Effector memory CD8-positive, alpha-beta T cell (primary cell): Measurements from ENCODE around the gene RGS12.
A peak's percentile ranks its signal among the peaks of the same experiment; 100 is the strongest.

Experiments
- ATAC-seq: fragments of 150-1000 bp; cut with Tn5 transposase; replicated peaks from 2 replicates; pipeline ENCODE4 v1.10.0; 2021; ENCODE audit warnings: mild to moderate bottlenecking, moderate library complexity
- DNase-seq, 3 experiments: peaks; one replicate each; pipeline ENCODE4 v3.0.0; 2021
- H3K27ac Mint-ChIP-seq, 2 donors: one replicate each; pipeline ENCODE4 v1.8.0; 2022; ENCODE audit warnings: mild to moderate bottlenecking in 2 of 2, mixed read lengths in 2 of 2, moderate library complexity in 2 of 2
- H3K27me3 Mint-ChIP-seq, 2 donors: one replicate each; pipeline ENCODE4 v1.8.0; 2022; ENCODE audit warnings: mixed read lengths in 2 of 2
- H3K36me3 Mint-ChIP-seq: one replicate; pipeline ENCODE4 v1.8.0; 2022; ENCODE audit warnings: mild to moderate bottlenecking, moderate library complexity, mixed read lengths; ENCODE audit not compliant: insufficient read depth
- H3K4me1 Mint-ChIP-seq, 2 donors: one replicate each; pipeline ENCODE4 v1.8.0; 2022; ENCODE audit warnings: low read depth in 2 of 2, mixed read lengths in 2 of 2
- H3K4me3 Mint-ChIP-seq, 2 donors: one replicate each; pipeline ENCODE4 v1.8.0; 2022; ENCODE audit warnings: mild to moderate bottlenecking in 2 of 2, mixed read lengths in 2 of 2, moderate library complexity in 2 of 2
- H3K9me3 Mint-ChIP-seq, 2 donors: one replicate each; pipeline ENCODE4 v1.8.0; 2022; ENCODE audit warnings: mixed read lengths in 2 of 2

RGS12 gene

GRCh38 chr4:3335982-3336381, 43.2 kb downstream of the RGS12 start:
- Mint-ChIP-seq H3K4me3 (no peak overlapping the region), H3K27me3 (no peaks in the 10 kb centered on the region), H3K27ac (no peak overlapping the region), H3K36me3 (no peaks in the 10 kb centered on the region), H3K9me3 (no peaks in the 10 kb centered on the region), H3K4me1 (peaks cover 0 to 12% of the 10 kb centered on the region in 2 donors)
- DNase-seq, result no peak
- ATAC-seq, result no peak

DNA sequence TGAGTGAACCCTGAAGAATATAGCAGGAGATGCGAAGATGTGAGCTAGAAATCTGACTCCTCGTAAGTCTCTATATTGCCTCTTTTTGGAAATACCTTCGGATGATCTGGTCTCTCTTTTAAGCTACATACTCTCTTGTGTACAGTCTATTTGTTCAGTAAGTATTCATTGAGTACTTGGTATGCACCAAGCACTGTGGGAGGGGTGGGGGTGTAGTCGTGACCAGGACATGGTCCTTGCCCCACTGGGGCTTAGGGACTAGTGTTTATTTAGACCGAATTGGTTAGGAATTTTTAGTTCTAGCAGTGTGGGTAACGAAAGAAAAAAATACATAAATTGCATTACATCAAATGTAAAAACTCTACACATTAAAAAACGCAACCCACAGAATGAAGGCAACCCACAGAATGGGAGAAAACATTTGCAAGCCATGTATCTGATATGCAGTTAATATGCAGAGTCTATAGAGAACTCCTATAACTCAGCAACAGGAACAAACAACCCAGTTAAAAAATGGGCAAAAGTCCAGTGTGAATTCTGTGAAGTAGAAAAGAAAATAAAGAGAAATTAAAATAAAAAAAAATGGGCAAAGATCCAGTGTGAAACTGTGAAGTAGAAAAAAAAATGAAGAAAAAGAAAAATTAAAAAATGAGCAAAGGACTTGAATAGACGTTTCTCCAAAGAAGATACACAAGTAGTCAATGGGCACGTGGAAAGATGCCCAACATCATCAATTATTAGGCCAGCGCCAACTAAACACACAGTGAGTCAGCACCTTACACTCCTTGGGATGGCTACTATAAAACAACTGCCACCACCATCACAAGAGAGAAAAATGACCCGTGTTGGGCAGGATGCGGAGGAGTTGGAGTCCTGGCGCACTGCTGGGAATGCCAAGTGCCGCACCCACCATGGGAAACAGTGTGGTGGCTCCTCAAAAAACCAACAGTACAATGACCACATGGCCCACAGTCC, 43.8 kb downstream of the RGS12 start:
- H3K36me3 Mint-ChIP-seq, result no peaks in the 10 kb centered on the region
- H3K4me1 Mint-ChIP-seq, result peaks cover 0 to 13% of the 10 kb centered on the region in 2 donors
- DNase-seq (no peak), ATAC-seq (no peak)
- H3K9me3 Mint-ChIP-seq, result no peaks in the 10 kb centered on the region
- H3K4me3 Mint-ChIP-seq, result no peak overlapping the region
- H3K27me3 Mint-ChIP-seq, result no peaks in the 10 kb centered on the region
- H3K27ac Mint-ChIP-seq, result no peak overlapping the region

- no peaks in the 10 kb centered on the region for H3K27me3 Mint-ChIP-seq
- no peak overlapping the region for H3K4me3 Mint-ChIP-seq
- no peaks in the 10 kb centered on the region for H3K9me3 Mint-ChIP-seq
- ATAC-seq, result no peak
- peaks cover 3 to 19% of the 10 kb centered on the region in 2 donors for H3K4me1 Mint-ChIP-seq
- H3K36me3 Mint-ChIP-seq, result no peaks in the 10 kb centered on the region
- H3K27ac Mint-ChIP-seq, result no peak overlapping the region
- no peak for DNase-seq
Observed at GRCh38 chr4:3337357-3337732, 44.5 kb downstream of the RGS12 start.

GRCh38 chr4:3337811-3338210, 45.0 kb downstream of the RGS12 start:
- Mint-ChIP-seq H3K4me1 (peaks cover 3 to 21% of the 10 kb centered on the region in 2 donors), H3K9me3 (no peaks in the 10 kb centered on the region), H3K27ac (no peak overlapping the region), H3K27me3 (no peaks in the 10 kb centered on the region), H3K4me3 (no peak overlapping the region), H3K36me3 (no peaks in the 10 kb centered on the region)
- DNase-seq (no peak), ATAC-seq (no peak)

GRCh38 chr4:3338321-3338838, 45.6 kb downstream of the RGS12 start:
- peaks cover 3 to 19% of the 10 kb centered on the region in 2 donors for H3K4me1 Mint-ChIP-seq
- H3K4me3 Mint-ChIP-seq, result no peak overlapping the region
- DNase-seq, result no peak
- H3K27ac Mint-ChIP-seq, result no peak overlapping the region
- no peaks in the 10 kb centered on the region for H3K36me3 Mint-ChIP-seq
- no peaks in the 10 kb centered on the region for H3K9me3 Mint-ChIP-seq
- no peak for ATAC-seq
- H3K27me3 Mint-ChIP-seq, result no peaks in the 10 kb centered on the region

DNA sequence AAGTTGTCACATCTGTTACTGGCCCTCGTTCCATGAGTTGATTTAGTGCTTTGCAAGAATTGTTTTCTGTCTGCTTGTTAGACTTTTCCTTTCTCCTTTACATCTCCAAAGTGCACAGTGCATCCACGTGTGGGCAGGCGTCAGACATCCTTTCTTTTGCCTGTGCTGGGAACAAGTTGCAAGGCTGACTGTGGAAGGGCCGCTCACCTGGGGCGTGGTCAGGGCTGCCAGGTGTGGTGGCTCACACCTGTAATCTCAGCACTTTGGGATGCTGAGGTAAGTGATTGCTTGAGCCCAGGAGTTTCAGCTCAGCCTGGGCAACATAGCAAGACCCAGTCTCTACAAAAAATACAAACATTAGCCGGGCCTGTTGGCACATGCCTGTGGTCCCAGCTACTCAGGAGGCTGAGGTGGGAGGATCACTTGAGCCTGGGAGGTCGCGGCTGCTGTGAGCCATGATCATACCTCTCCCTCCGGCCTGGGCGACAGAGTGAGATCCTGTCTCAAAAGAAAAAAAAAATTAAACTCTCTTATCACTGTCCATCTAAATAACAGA, 46.2 kb downstream of the RGS12 start:
- DNase-seq (no peak), ATAC-seq (no peak)
- no peak overlapping the region for H3K4me3 Mint-ChIP-seq
- no peaks in the 10 kb centered on the region for H3K27me3 Mint-ChIP-seq
- no peaks in the 10 kb centered on the region for H3K9me3 Mint-ChIP-seq
- H3K4me1 Mint-ChIP-seq, result peaks cover 3 to 15% of the 10 kb centered on the region in 2 donors
- H3K27ac Mint-ChIP-seq, result no peak overlapping the region
- no peaks in the 10 kb centered on the region for H3K36me3 Mint-ChIP-seq

- Mint-ChIP-seq H3K27me3 (no peaks in the 10 kb centered on the region), H3K4me3 (no peak overlapping the region), H3K4me1 (peaks cover 3 to 15% of the 10 kb centered on the region in 2 donors), H3K36me3 (no peaks in the 10 kb centered on the region), H3K9me3 (no peaks in the 10 kb centered on the region), H3K27ac (no peak overlapping the region)
- ATAC-seq (no peak), DNase-seq (no peak)
Observed at GRCh38 chr4:3339577-3339976, 46.8 kb downstream of the RGS12 start.

DNA sequence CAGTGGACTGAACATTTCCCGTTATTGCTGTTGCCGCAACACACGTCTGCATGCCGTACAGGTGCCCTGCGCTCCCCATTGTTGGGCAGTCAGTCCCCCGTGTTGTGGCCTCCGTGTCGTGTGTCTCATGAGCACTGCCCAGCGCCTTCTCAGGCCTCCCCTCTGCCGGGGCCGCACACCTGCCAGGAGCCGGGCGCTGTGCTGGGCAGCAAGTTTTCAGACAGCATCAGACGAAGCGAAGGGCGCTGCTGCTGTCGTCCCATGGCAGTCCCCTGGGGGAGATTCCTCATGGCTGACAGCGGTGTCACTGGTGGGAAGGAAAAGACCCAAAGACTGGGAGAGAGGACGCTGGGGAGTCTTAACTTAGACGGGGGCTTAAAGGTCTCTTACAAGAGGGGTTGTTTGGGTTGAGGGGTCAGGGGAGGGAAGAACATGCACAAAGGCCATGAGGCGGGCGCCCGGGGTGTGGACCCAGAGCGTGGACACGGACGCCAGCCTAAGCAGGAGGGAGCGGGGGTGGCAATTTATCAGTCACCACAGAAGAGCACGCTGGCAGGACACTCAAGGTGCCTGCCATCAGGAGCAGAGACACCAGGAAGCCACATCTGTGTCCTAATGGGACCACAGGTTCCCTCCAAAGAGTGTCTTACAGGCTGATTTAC, 47.3 kb downstream of the RGS12 start:
- Mint-ChIP-seq H3K4me3 (no peak overlapping the region), H3K27ac (no peak overlapping the region), H3K27me3 (no peaks in the 10 kb centered on the region), H3K36me3 (no peaks in the 10 kb centered on the region), H3K9me3 (no peaks in the 10 kb centered on the region), H3K4me1 (peaks cover 3 to 12% of the 10 kb centered on the region in 2 donors)
- DNase-seq (no peak), ATAC-seq (no peak)

DNA sequence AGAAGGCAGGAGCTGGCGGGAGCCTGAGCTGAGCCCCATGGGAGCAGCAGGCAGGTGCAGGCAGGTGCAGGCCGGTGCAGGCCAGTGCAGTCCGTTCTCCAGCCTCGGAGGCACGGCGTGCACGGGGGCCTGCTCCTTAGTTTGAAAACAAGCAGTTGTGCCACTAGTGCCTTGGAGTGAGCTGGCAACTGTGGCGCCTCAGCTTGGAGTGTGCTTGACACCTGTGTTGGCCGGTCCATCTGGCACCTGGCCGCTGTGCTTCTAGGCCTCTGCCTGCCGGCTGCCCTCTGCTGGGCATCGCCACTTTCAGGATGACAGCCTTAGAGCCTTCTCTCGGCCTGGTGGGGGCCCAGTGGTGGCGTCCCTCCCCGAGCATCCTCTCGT, 47.9 kb downstream of the RGS12 start:
- Mint-ChIP-seq H3K27me3 (no peaks in the 10 kb centered on the region), H3K36me3 (no peaks in the 10 kb centered on the region), H3K4me1 (peaks cover 4 to 10% of the 10 kb centered on the region in 2 donors), H3K9me3 (no peaks in the 10 kb centered on the region), H3K27ac (no peak overlapping the region), H3K4me3 (no peak overlapping the region)
- DNase-seq (no peak), ATAC-seq (no peak)

DNA sequence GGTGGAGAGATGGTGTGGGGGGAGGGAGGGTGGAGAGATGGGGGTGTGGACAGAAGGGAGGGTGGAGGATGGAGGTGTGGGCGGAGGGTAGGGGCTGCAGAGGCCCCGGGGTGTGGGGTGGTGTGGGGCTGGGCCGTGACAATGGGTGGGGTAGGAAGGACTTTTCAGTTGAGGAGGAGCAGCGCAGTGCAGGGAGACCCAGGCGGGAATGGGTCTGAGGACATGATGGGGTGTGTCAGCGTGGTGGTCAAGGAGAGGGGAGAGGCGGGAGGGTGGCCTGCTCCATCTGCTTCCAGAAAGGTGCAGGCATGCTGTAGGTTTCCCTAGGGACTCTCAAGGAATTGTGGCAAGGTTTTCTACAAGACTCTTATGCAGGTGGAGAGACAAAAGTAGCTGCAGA, 48.9 kb downstream of the RGS12 start:
- H3K4me1 Mint-ChIP-seq, result peaks cover 11 to 17% of the 10 kb centered on the region in 2 donors
- H3K27ac Mint-ChIP-seq, result peak overlapping the region; percentile 29 to 60
- no peaks in the 10 kb centered on the region for H3K27me3 Mint-ChIP-seq
- DNase-seq (no peak), ATAC-seq (no peak)
- no peaks in the 10 kb centered on the region for H3K9me3 Mint-ChIP-seq
- H3K4me3 Mint-ChIP-seq, result no peak overlapping the region
- H3K36me3 Mint-ChIP-seq, result no peaks in the 10 kb centered on the region

DNA sequence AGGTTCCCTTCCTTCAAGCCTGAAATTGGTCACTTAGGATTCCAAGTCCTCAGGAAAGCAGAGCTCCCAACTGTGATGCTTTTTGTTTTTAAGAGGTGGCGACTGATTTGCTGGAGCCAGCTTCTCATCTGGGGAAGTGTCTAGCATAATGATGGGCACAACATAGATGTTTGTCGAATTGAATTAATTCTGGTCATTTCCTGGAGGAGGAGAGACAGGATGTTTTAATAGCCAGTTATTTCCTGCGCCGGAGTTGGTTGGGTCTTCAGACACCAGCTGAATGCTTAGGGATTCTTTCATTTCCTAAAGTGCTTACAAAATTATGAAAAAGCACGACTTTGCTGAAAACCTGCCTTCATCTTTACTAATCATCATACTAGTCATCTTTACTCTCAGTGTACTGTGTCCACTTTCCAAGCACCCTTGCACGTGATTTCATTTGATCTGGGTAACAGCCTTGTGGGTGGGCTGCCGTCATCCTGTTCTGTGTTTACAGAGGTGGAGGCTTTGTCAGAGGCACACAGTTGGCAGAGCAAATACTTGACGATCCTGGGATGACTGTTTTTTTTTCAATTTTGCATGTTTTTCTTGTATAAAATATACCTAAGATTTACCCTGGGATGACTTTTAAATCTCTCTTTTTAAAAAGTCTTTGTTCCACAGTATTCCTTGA, 49.5 kb downstream of the RGS12 start:
- Mint-ChIP-seq H3K27ac (peak overlapping the region; percentile 29 to 60), H3K27me3 (no peaks in the 10 kb centered on the region), H3K36me3 (no peaks in the 10 kb centered on the region), H3K4me1 (peaks cover 11 to 17% of the 10 kb centered on the region in 2 donors), H3K4me3 (no peak overlapping the region), H3K9me3 (no peaks in the 10 kb centered on the region)
- no peak for DNase-seq
- peak; percentile 58 for ATAC-seq
